Measurements from ENCODE around the gene SORL1.

DNA sequence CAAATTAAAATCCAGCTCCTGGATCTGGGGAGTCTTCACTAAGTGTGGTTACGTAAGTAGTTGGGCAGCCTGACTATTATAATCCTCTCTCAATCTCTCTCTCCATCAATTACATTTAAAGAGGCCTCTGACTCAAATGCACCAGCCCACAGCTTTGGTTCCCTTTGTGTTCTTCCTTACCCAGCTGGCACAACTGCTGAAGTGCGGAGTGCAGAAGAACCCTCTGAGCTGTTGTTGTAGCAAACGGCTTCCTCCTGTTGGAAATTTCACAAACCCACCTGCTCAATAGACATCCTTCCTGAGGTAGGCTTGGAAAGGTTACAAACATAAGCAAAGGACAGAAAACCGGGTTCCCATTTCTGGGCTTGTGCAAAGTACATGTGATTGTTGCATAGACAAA, 17.0 kb upstream of the SORL1 start:
- TF ChIP-seq POLR2A (IDR thresholded peaks at IDR 0.05; ENCODE audit: low read depth, low read length), result no peak
- TF ChIP-seq POLR2AphosphoS5 (IDR thresholded peaks at IDR 0.05; ENCODE audit: low read depth, low read length), result no peak
